Ammon's horn (tissue), 1 donor: ENCODE measurements around the gene CEP95.

Source experiments
- DNase-seq: peaks from one replicate; pipeline ENCODE4 v3.0.0-alpha.2; 2016; ENCODE audit warnings: low spot score

Gene CEP95

DNA sequence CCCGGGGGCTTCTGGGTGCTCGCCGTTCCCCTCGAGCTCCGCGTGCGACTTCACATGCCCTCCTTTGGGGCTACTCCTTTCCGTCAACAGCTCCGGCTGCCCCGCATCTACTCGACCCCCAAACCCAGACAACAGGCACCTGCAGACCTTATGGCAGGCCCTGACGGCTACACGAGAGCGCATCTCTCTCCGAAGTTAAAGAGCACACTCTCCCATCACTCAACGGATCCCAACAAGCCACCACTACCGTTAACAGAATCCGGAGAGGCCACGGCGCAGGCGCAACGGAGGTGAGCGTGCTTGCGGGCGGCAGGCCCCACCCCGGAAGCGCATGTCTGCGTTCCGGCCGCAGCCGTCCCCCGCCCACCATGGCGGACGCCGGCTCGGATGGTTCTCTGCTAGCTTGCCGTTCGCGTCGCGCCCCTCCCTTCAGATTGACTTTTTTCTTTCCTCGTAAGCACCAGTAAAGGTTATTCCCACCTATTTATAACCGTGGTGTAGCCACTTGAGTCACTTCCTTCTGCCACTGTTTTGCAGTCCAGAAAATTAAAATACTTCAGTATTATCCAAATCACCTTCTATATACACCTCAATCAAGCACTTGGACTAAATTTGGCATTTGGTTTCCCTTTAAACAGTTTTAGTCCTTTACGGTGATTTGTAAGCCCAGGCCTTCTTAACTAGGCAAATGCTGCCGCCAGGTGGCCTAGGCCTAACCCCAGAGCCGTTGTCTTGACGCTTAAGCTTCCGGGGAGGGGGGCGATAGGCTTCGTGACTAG, 9.8 kb upstream of the CEP95 start, which contains the start of gene POLG2:
Gene POLG2 (minus strand): TSS at position 269 of the 779 bp plus-strand sequence. CDS start 86 bp downstream, at position 183.
- peak; percentile 96 for DNase-seq

DNA sequence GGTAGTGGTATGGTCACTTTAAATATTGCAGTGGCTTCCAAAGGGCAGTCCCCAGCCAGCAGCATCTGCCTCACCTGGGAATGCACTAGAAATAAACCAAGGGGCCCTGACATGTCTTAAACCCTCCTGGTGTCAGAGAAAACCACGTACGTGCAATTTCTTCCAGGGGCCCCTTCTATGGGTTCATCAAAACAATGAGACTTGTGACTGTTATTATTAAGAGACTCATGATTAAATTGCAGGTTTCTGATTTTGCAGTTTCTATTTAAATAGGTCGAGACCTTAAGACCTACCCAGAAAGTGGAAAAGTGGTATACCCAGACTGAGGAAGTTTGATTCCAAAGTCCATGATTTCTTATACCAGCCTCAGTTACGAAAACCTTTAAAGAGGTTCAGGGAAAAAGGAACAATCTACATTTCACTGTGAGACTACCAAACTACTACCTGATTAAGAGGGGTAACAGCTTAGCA, 9.2 kb upstream of the CEP95 start:
- DNase-seq: no peak

DNA sequence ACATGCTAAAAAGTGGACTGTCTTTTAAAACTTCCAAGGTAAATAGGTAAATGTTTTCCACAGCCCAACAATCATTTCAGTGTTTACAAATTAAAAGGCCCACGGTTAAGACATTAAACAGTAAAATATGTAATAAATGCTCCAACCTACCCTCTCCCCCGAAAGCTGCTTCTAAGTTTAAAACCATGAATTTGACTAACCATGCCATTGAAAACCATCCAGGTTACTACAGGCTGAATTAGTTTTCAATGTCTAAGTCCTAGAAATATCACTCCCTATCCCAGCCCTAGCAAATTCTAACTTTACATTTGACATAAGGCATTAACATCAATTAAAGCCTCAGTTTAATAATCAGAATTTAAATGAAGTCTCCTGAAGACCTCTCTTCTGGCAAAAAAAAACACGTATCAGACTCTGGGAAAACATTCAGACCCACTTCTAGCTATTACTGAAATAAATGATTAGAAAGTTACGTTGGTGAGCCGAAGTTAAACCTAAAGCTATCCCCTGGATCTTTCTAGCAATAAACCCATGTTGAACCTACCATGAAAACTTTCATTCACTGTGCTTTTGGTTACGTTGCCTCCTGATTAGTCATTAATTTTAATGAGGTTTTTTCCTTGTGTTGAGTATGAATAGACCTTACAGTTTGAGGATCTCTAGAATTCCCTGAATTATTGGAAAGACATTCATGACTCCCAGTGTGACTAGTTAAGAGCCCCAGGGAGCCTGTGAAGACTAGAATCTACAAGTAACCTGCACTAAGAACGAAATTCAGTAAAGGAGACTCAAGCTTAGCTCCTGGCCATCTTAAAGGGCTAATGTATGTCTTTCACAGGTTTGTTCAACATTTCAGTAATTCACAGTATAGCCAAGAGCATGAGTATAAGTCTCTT, 8.2 kb upstream of the CEP95 start:
- DNase-seq: no peak

DNA sequence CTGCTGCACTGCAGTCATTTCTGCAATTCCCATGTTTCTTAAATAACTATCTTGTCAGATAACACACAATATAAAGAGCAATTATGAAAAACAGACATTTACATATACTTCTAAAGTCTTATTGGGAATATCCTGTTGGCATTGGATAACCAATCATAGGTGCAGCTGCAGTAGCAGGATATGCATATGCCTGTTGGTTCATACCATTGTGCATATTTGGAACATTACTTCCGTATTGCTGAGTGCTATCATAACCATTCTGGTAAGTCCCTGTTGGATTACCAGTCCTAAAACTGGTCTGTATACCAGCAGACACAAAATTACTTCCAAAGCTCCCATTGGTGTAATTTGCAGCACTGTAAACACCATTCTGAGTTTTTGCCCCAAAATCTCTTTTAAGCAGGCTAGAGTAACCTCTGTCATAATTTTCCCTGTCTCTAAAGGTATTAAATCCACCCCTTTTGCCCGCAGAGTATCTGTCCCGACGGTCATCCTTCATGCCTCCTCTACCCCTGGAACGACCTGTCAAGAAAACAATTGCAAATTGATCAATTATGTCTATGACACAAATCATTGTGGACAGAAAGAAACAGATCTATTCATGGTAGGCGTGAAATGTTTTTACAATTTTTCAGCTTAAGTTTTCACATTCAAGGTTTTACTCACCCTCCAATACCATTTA, 6.8 kb upstream of the CEP95 start:
- DNase-seq: no peak

DNA sequence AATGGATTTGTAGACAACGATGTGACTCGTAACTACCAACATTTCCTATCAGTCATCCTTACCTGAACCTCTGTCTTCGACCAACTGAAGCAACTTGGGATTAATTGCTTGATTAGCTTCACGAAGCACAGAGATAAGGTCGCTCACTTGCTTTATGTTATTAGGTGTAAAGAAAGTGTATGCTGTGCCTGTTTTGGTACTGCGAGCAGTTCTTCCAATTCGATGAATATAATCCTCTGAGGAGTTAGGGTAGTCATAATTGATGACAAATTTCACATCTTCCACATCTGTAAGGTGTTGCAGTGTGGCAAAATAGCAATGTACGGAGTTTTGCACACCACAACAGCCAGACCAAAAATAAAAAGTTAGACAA, 6.3 kb upstream of the CEP95 start:
- no peak for DNase-seq

DNA sequence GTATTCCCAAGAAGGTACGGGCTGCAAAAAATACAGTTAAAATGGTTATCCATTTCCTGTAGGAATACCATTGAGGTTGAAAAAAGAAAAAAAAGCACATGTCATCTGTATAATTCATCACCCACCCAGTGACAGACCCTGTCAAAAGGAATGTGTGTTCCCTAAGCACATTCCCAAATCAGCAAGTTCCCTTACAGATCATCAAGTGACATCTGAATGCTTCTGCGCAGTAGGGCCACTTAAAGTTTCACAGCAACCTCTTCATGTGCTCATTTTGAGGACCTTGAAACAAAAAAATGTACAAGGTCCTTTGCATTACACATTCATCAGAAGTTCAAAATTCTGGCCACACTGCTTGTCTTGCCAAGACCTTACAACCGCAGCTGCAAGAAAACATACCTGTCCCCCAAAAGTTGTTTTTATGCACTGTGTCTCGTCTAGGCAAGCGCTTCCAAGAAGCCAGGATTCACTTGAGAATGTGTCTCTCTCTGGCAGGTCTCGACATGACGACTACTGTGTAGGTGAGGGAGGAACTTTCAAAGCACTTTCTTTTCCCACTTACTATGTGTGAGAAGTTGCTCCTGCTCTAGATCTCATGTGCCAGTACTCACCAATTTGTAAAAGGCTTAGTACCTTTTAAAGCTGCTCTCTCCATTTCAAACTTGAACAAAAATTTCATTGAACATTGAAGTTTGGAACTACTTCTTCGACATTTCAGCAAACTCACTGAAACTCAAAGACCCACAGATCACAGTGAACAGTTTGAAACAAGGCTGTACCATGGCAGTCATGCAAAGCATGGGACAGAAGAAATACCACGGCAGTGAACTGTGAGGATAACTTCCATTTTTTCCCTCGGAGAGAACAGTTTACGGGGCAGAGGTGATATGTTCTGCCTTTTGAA, 5.7 kb upstream of the CEP95 start:
- DNase-seq: no peak

DNA sequence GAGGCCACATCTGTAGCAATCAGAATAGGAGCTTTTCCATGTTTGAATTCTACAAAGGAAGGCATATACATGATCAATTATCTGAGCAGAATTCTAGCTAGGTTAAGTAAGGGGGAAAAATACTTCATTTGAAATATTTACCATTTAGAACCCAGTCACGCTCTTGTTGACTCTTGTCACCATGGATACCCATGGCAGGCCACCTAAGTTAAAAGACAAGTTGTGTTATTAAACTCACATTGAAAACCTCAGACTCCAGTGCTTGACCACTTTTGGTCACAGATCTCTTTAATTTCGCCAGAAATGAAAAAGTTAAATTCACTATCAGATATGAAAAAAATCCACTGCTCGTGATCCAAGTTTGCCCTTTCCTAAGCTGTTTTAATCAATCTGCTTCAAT, 4.8 kb upstream of the CEP95 start:
- no peak for DNase-seq

DNA sequence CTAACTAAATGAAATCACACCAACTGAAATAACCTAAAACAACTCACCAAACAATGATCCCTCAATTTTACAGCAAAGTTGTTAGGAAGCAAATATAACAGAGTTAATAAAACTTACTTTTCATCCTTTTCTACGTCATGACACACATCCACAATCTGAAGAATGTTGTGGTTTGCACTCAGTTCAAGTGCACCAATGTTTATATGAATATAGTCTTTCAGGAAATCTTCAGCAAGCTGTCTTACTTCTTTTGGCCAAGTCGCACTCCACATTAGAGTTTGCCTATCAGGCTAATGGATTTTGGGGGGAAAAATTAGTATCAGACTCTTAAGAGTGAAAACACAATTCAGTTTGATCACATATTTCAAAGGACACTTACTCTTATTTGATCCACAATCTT, 4.0 kb upstream of the CEP95 start:
- no peak for DNase-seq

DNA sequence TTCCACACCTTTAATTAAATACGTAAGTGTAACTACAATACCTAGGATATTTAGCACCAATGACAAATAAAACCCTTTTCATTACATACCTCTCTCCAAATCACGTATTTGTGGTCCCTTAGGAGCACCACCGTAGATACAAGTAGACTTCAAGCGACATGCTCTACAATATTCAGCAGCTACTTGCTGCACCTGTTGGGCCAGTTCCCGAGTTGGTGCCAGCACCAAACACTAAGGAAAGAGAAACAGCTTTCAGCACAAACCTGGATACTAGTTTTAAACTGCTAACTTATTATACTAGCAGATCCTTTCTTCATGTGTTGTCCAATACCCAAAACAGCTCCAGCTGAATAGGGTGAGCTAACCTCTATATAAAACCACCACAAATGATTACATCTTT, 3.4 kb upstream of the CEP95 start:
- DNase-seq: no peak

DNA sequence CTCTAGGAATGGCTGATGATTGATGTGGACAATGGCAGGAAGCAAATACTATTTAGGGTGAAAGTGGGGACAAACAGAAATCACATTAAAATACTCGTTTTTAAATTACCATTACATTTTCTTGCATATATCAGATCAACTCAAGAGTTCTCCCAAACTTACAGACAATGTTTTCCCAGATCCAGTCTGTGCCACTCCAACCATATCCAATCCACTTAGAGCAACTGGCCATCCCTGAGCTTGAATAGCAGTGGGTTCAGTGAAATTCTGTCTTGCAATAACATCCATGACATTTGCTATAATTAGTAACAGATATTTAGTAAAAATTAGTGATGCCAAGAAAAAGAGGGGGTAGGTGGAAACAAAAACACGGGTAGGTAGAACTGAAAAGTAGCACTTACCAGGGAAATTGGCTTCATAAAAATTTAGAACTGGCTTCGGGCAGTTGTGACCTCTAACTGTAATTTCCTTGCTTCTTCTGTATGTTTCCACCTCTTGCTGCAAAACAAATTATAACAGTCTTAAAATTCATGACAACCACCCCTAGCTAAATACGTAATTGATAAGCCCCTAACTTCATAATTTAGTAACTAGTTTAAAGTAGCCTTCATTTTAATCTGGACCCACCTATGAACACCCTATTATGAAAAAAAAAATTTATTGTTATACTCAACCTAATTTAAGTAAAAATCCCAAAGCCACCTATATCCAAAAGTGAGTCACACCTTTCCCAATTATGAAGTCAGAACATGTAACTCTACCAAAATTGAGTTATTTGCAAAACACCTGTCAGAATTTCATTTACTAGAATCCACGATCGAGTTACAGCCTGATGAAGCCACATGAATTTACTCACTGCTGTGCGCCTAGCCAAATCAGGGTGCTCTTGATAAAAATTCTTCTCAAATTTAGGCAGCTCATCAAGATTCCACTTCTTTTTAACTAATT, 2.7 kb upstream of the CEP95 start:
- no peak for DNase-seq

DNA sequence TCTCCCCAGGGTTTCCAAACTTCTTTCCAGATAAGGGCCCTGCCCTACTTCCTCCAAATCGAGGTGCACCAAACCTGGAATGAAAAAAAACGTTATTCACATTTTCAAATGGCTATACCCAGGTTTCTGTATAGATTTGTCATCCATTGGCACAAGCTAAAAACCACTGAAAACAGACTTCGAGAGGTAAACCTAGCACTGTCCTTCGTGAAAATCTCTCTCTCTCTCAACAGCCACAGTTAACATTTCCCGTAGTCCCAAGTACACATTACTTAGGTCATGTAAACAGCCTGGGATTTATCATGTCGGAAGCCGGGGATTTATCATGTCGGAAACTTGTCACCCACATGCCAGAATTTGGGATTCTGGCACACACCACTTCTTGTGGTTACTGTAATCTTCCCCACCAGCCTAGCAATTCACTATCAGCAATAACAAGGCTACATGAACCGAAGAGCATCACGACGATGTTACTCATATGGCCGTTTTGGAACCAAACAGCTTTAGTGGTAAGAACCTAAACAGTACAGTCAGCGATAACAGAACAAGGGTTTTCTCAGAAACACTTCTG, 1.9 kb upstream of the CEP95 start:
- no peak for DNase-seq

DNA sequence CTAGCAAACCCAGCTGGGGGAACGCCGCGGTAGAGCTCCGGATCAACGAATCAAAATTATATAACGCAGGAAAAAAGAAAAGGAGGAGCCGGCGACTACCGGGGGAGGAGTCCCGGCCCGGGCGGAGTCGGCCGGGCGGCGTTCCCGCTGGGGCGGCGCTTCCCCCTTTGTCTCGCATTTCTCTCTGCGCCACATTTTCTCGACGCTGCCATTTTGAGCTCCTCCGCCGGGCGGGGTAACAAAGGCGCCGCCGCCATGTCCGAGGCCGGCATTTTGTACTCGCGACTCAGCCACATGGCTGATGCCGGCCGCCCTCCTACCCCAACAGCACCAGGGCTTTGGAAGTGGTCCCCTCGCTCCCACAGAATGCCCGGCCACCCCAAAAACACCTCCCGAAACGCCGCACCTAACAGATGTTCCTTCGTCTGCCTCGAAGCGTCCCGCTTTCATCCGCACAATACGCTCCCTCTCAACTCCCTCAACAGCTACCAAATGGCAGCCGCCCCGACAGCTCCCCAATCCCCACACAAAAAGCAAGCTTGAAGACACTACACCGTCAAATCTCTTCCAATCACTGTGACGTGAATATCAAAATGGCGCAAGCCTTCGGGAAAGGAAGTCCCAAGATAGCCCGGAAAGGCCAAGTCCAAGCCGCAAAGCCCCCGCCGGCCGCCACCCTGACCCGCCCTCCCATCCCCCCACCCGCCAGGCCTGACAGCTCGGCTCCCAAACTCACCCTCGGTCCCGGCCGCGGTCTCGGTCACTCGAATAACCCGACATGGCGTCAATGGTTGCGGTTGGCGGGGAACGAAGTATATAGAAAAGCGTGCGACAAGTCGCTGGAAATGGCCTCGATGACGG, 1.2 kb upstream of the CEP95 start:
- peak; percentile 88 for DNase-seq

DNA sequence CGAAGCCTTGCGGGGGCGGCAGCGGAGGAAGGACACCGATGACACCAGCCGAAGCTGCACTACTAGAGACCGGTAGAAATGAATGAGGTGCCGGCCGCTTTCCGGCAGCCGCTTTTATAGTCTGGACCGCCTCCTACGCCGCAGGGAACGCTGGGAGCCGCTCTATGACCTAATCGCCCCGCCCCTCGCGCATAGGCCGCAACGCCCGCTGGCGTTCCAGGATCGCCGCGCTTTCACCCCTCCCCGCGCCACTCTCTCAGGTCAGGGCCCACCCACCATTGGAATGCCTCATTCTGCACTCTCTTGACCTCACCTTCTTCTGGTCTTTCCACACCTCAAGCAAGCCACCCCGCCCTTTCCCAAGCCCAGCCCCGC, 589 bp upstream of the CEP95 start, which contains the start of gene DDX5:
Gene DDX5 (minus strand): TSS at position 89 of the 375 bp plus-strand sequence. CDS start 170 bp downstream, outside the sequence.
- peak; percentile 97 for DNase-seq

DNA sequence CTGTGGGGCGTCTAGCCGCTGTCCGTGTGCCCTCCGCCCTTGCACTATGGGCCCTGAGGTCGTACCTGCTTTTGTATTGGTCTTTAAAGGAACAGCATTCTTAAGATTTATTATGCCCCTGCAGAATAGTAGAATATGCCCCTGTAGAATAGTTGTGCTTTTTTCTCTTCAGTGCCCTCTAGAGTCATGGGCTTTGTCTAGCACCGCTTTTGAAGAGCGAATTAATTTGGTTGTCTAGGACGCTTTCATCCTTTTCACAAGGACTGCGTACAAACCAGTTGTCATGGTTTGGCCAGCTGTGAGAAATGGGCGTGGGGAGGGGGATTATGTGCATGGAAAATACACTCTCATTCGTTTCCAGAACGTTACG, 621 bp downstream of the CEP95 start:
- peak; percentile 72 for DNase-seq

DNA sequence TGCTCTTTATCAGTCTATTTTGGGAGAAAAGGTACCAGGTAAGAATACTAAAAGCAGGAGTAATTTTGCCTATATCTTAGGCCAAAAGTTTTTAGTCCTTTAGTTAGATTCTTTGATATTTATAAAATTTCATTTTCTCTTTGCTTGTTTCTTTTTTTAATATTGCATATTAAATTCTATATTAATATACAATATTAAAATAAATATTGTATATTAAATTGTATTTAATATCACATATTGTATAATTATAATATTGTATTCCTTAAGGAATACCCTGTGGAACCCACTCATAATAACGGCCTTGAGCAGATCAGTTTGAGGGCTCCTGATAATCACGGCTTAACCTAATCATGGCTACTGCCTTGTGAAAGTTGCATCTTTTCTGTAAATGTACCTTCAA, 1.9 kb downstream of the CEP95 start:
- DNase-seq: no peak

DNA sequence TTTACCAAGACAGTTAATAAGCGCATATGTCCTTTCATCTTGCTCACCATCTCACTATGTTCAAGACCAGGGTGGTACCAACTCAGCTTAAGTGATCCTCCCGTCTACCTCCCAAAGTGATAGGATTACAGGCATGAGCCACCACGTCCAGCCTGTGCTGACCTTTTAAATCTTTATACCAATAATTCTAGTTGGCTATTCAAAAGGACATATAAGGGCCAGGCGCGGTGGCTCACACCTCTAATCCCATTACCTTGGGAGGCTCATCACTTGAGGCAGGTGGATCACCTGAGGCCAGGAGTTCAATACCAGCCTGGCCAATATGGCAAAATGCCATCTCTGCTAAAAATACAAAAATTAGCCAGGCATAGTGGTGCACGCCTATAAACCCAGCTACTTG, 2.4 kb downstream of the CEP95 start:
- DNase-seq: no peak

DNA sequence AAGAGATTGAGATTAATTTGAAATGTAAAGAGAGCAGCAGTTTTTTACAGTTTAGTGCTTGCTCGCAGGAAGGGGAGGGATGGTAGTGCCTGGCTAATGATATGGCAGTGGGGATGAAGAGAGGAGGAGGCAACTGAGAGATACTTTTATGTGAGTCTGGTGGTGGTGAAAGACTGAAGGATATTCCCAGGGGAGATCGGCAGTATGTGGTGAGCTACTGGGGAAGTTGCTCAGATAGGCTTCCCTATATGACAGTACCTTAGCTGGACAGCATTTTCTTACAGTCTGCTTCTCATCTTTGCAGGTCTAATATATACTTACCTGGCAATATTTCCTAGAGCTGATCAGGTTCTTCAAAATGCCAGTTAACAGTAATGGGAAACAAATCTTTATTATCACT, 8.6 kb downstream of the CEP95 start:
- no peak for DNase-seq

DNA sequence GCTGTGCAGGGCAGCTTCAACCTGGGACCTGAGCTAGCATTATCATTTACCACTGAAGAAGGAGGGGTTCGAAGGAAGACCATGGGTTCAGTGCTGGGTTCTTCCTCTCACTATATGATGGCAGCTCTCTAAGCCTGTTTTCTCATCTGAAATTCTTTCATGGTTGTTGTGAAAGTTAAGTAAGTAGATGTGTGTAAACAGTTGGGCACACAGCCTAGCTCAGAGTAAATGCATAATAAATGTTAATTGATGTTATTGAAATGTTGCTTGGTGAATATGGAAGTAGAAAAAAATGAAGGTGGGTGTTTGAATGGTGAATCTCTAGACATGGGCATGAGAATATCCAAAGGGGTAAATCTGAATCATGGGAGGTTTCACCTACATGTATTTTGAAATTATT, 9.1 kb downstream of the CEP95 start:
- DNase-seq: no peak

DNA sequence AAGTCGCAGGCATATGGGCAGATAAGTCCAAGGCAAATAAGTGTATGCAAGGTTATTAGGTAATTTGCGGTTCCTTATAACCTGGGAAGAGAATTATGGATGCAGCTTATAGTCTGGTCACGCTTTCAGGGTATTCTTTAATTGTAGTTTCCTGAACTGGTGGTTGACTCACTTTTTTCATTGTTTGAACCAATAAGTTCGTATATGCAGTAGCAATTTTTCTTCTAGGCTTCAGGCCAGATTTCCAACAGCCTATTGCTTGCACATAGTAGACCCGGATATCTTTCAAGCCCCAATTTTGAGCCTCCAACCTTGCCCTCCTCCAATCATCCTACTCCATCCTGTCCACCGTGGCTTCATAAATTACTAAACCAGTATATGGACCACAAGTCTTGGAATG, 12.8 kb downstream of the CEP95 start:
- DNase-seq: no peak
